HepG2 (cell line): ENCODE results near the gene ACKR4. TPM values are rescaled to one million over a fixed set of nuclear protein-coding genes. Genes with fewer than 3 reads are reported as not detected.
"Not testable (repeated sequence)": the region's sequence is repeated elsewhere in the genome, so short reads cannot be mapped to it uniquely, and the experiment has no call there.

ENCODE experiments used
- ATAC-seq: fragments of 200-7000 bp; cut with Tn5 transposase; 3 replicates; pipeline ENCODE4 v1.9.1; 2020; ENCODE audit warnings: mild to moderate bottlenecking, moderate library complexity
- BruUV-seq: library from RNA; stranded (reverse); fragments of 400-500 nt; replicated peaks from 2 replicates; lab custom pipeline; 2021; lab: Mats Ljungman, UMichigan
- CTCF ChIA-PET: fragments of 300-600 bp; formaldehyde crosslinking; extraction: SDS; loops from one replicate; lab custom pipeline; 2021; ENCODE audit warnings: low total read pairs, inconsistent platforms, low intra/inter-chr PET ratio; lab: Yijun Ruan, JAX
- POLR2A ChIA-PET: fragments of 350-600 bp; sonication (Branson Sonifier 250); formaldehyde crosslinking; loops from one replicate; lab custom pipeline; 2020; ENCODE audit warnings: antibody characterized with exemption, inconsistent platforms; lab: Yijun Ruan, JAX
- DNase-seq: peaks from one replicate; pipeline ENCODE4 v3.0.0-alpha.2; 2015; ENCODE audit warnings: low spot score
- FAIRE-seq: peaks from 3 replicates; lab custom pipeline; 2011; peaks lifted over from hg19 to GRCh38; lab: Jason Lieb, UNC
- H2AFZ ChIP-seq: one replicate; pipeline ENCODE4 v1.6.1; 2011; ENCODE audit warnings: low read length, inconsistent platforms
- H3K27ac ChIP-seq: fragments of 300-600 bp; 3 replicates; pipeline ENCODE4 v1.8.0; 2011; ENCODE audit warnings: mixed run types, mild to moderate bottlenecking, mixed read lengths, low read length, inconsistent platforms; ENCODE audit not compliant: insufficient read depth; ENCODE audit errors: extremely low read length
- H3K27me3 ChIP-seq, 2 experiments: fragments of 200-600 bp in 1 of 2; 2 replicates in 1 of 2; 3 replicates in 1 of 2; pipeline versions ENCODE4 v1.6.0 to v1.8.0; 2011; ENCODE audit warnings: low read length in 2 of 2, mild to moderate bottlenecking in 2 of 2, moderate library complexity in 2 of 2, inconsistent platforms in 1 of 2; ENCODE audit not compliant: insufficient read depth in 2 of 2, control insufficient read depth in 1 of 2
- H3K36me3 ChIP-seq, 2 experiments: fragments of 200-600 bp in 1 of 2; replicated peaks in 1 of 2; 2 replicates in 1 of 2; 3 replicates in 1 of 2; pipeline versions ENCODE4 v1.5.1 to v1.8.0; 2011; ENCODE audit warnings: low read length in 2 of 2, inconsistent platforms in 1 of 2; ENCODE audit not compliant: insufficient read depth in 2 of 2, control insufficient read depth in 1 of 2
- H3K4me1 ChIP-seq: 2 replicates; pipeline ENCODE4 v1.5.1; 2012; ENCODE audit warnings: low read length, inconsistent platforms; ENCODE audit not compliant: insufficient read depth
- H3K4me2 ChIP-seq: 2 replicates; pipeline ENCODE4 v1.6.0; 2011; ENCODE audit warnings: low read depth, low read length, inconsistent platforms
- H3K4me3 ChIP-seq, 3 experiments: fragments of 200-600 bp in 1 of 3; sonication (generic), shearing (Covaris generic) in 1 of 3; replicated peaks in 1 of 3; 2 replicates each; pipeline ENCODE4 v1.5.1; 2011 to 2016; ENCODE audit warnings: low read length in 3 of 3, inconsistent platforms in 2 of 3, low read depth in 2 of 3, mild to moderate bottlenecking in 2 of 3, control low read depth in 1 of 3, mixed read lengths in 1 of 3; ENCODE audit not compliant: insufficient read depth in 1 of 3
- H3K79me2 ChIP-seq: one replicate; pipeline ENCODE4 v1.6.1; 2011; ENCODE audit warnings: low read length, inconsistent platforms; ENCODE audit not compliant: insufficient read depth
- H3K9ac ChIP-seq: 2 replicates; pipeline ENCODE4 v1.6.0; 2011; ENCODE audit warnings: mild to moderate bottlenecking, low read depth, low read length, inconsistent platforms; ENCODE audit not compliant: insufficient read depth
- H3K9me3 ChIP-seq: 2 replicates; pipeline ENCODE4 v1.5.1; 2012; ENCODE audit warnings: mild to moderate bottlenecking, low read length
- H4K20me1 ChIP-seq: 2 replicates; pipeline ENCODE4 v1.6.0; 2011; ENCODE audit warnings: inconsistent platforms, mild to moderate bottlenecking, low read length, moderate library complexity; ENCODE audit not compliant: insufficient read depth
- HNRNPUL1 ChIP-seq: fragments of 200-400 bp; formaldehyde crosslinking; IDR thresholded peaks from 2 replicates; pipeline ENCODE4 v1.6.1; 2017; ENCODE audit warnings: low read depth, mild to moderate bottlenecking, low read length, moderate library complexity
- SMAD9 ChIP-seq: sonication (generic); formaldehyde crosslinking; IDR thresholded peaks from 2 replicates; pipeline ENCODE4 v1.5.1; 2020; ENCODE audit warnings: mild to moderate bottlenecking, missing genetic modification reagents
- ZGPAT ChIP-seq: IDR thresholded peaks from 2 replicates; pipeline ENCODE4 v1.6.1; 2016; ENCODE audit warnings: mild to moderate bottlenecking
- ZSCAN21 ChIP-seq: sonication (generic); formaldehyde crosslinking; IDR thresholded peaks from 2 replicates; pipeline ENCODE4 v1.8.0; 2022; ENCODE audit warnings: mild to moderate bottlenecking, missing genetic modification reagents, moderate library complexity, borderline replicate concordance
- ZSCAN22 ChIP-seq: sonication (generic); formaldehyde crosslinking; IDR thresholded peaks from 2 replicates; pipeline ENCODE4 v1.4.0; 2020; ENCODE audit warnings: mild to moderate bottlenecking, missing genetic modification reagents
- WGBS: methylation state at CpG from one replicate; pipeline ENCODE4 v1.1.6; 2017; ENCODE audit warnings: low lambda C conversion rate; 5-methylcytosine and 5-hydroxymethylcytosine counted together
- in situ Hi-C: cut with HindIII; loops from 2 replicates; pipeline ENCODE4 v1.10.0; 2017; ENCODE audit warnings: low pct_unique_long_range_greater_than_20kb; ENCODE audit not compliant: extremely low pct_ligation_motif_present
- intact Hi-C: fragments of 100-400 bp; cut with micrococcal nuclease; formaldehyde crosslinking; loops from one replicate; pipeline ENCODE4 v1.10.0; 2022; ENCODE audit not compliant: unreplicated experiment
- polyA plus RNA-seq, 8 experiments: library from polyadenylated mRNA; depleted of rRNA in 3 of 8; stranded (reverse) in 7 of 8; unstranded in 1 of 8; fragments of >200 nt; fragmentation: Illumina TruSeq in 4 of 8; extraction: Trizol in 4 of 8; gene quantifications; 2 replicates each; pipeline versions ENCODE4 v1.2.1 to v1.2.3, GENCODE V29; 2011 to 2016; ENCODE audit warnings: low read depth in 4 of 8, missing spikeins in 1 of 8, mixed read lengths in 1 of 8; ENCODE audit not compliant: insufficient read depth in 1 of 8
- total RNA-seq, 5 experiments: library from RNA; depleted of rRNA; stranded (reverse); fragments of >200 nt; fragmentation: Illumina TruSeq; extraction: Trizol; gene quantifications; 2 replicates each; pipeline ENCODE4 v1.2.3, GENCODE V29; 2016; ENCODE audit warnings: low read depth in 1 of 5

ACKR4 gene
- total and polyA plus RNA-seq, 2 of the 13 experiments (the other 11 are each of a cell fraction or from before 2014, with no cell fraction given): 0.16 TPM; not detected in 1

DNA sequence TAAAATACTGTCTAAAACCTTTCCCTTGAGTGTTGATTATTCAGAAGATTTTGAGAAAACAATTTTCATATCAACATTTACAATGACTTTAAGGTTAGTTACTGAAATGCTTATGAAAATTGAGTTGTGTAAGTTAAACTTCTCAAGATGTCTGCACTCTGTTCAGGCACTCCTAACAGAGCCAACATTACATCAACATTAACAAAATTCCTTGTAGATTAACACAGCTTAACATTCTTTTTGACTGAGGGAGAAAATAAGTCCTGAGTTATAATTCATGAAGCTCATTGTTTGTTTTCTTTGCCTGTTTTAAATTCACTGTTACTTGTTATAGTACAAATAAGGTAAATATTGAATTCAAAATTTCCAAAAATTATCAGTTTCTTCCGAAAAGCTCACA, 9.0 kb downstream of the ACKR4 start:
- DNase-seq (no peak), FAIRE-seq (no peak), ATAC-seq (no peak)
- no TSS peak for BruUV-seq
- 98% methylated on average over 1 of the region's 1 CpG for WGBS
- Histone ChIP-seq H3K79me2 (no peaks in the 10 kb centered on the region), H3K4me2 (no peak overlapping the region), H3K4me1 (no peaks in the 10 kb centered on the region), H2AFZ (no peak overlapping the region), H3K4me3 (no peak overlapping the region), H3K27me3 (no peaks in the 10 kb centered on the region), H4K20me1 (no peaks in the 10 kb centered on the region), H3K9me3 (no peaks in the 10 kb centered on the region), H3K27ac (no peak overlapping the region), H3K36me3 (peaks cover 2 to 19% of the 10 kb centered on the region in 2 experiments; a peak in 3 of 5 replicates), H3K9ac (no peak overlapping the region)
- TF ChIP-seq SMAD9 (no peak), ZSCAN22 (CRISPR knock-in tag) (no peak), HNRNPUL1 (no peak), ZSCAN21 (no peak), ZGPAT (CRISPR knock-in tag) (no peak)
- ChIA-PET POLR2A (no interaction called here), CTCF (no interaction called here)
- in situ Hi-C loops: no loop called here
- intact Hi-C loops: no loop called here

GRCh38 chr3:132606620-132607019, 9.6 kb downstream of the ACKR4 start:
- H2AFZ ChIP-seq, intact Hi-C loops, H3K4me2 ChIP-seq, FAIRE-seq, in situ Hi-C loops, H3K4me1 ChIP-seq, ATAC-seq, H3K27ac ChIP-seq, CTCF ChIA-PET, DNase-seq, H3K9me3 ChIP-seq, POLR2A ChIA-PET, H4K20me1 ChIP-seq, H3K27me3 ChIP-seq, H3K79me2 ChIP-seq, BruUV-seq, H3K9ac ChIP-seq, H3K4me3 ChIP-seq: not testable (repeated sequence)
- peaks cover 2 to 19% of the 10 kb centered on the region in 2 experiments; a peak in 3 of 5 replicates for H3K36me3 ChIP-seq
- WGBS: 97% methylated on average over 5 of the region's 8 CpGs

DNA sequence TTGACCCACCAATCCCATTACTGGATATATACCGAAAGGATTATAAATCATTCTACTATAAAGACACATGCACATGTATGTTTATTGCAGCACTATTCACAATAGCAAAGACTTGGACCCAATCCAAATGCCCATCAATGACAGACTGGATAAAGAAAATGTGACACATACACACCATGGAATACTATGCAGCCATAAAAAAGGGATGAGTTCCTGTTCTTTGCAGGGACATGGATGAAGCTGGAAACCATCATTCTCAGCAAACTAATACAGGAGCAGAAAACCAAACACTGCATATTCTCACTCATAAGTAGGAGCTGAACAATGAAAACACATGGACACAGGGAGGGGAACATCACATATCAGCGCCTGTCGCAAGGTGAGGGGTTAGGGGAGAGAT, 18.2 kb downstream of the ACKR4 start:
- H3K4me1 ChIP-seq, FAIRE-seq, DNase-seq, H3K9ac ChIP-seq, POLR2A ChIA-PET, in situ Hi-C loops, H3K27me3 ChIP-seq, H3K27ac ChIP-seq, H4K20me1 ChIP-seq, BruUV-seq, H3K9me3 ChIP-seq, H3K36me3 ChIP-seq, H2AFZ ChIP-seq, H3K4me2 ChIP-seq, H3K79me2 ChIP-seq, H3K4me3 ChIP-seq, intact Hi-C loops, ATAC-seq, CTCF ChIA-PET: not testable (repeated sequence)
- WGBS: 95% methylated on average over 3 of the region's 3 CpGs
